Measurements from ENCODE around the gene CSTF2.

CSTF2 gene

DNA sequence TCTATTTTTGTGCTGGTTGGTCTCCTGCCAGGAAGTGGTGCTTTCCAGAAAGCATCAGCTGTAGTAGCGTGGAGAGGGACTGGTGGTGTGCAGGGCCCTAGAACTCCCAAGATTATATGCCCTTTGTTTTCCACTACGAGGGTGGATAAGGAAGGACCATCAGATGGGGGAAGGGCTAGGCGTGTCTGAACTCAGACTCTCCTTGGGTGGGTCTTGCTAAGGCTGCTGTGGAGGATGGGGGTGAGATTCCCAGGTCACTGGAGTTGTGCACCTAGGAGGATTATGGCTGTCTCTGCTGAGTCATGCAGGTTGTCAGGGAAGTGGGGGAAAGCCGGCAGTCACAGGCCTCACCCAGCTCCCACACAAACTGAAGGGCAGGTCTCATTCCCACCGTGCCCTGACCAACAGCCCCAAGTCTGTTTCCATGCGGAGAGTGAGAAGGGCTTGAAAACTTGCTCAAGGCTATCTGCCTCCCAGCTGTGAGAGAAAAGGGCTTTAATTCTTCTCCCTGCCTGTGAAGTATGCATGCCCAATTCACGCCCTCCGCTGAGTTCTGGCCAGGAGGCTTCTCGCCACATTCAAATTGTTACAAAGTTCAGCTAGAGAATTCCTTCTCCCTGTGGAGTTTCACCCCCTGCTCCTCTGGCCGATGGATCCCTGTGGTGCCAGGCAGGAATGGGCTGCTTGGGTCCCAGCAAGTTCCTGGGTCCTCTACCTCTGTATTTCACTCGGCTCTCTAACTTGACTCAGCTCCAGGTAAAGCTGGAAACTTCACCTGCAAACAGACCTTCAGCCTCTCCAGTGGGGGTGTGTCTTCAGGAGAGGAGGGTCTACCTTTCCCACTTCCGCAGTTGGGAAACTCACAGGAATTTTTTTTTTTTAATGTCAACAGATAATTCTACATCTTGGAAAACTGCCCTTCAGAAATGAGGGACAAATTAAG is 7.7 kb upstream of the CSTF2 start:
- H3K4me1 ChIP-seq (ENCODE audit: insufficient read depth, low read length, poor library complexity, severe bottlenecking), result no peaks in the 10 kb centered on the region
- no peak overlapping the region for H3K4me2 ChIP-seq (ENCODE audit: low read depth, low read length, poor library complexity, severe bottlenecking)
- no peak overlapping the region for H3K4me3 ChIP-seq (ENCODE audit: low read length, poor library complexity, severe bottlenecking)
- H3K9ac ChIP-seq (ENCODE audit: low read depth, low read length, poor library complexity, severe bottlenecking), result no peak overlapping the region
- H3K9me3 ChIP-seq (ENCODE audit: insufficient read depth, low read depth, low read length), result no peaks in the 10 kb centered on the region
- no peaks in the 10 kb centered on the region for H3K9me2 ChIP-seq (replicated peaks; ENCODE audit: low read depth, low read length)
- H2AFZ ChIP-seq (ENCODE audit: low read length), result no peak overlapping the region
- no peaks in the 10 kb centered on the region for H3K79me2 ChIP-seq (ENCODE audit: insufficient read depth, low read length)
- no peaks in the 10 kb centered on the region for H4K20me1 ChIP-seq (ENCODE audit: insufficient read depth, low read length, poor library complexity, severe bottlenecking)
- peaks cover 17% of the 10 kb centered on the region for H3K27me3 ChIP-seq (ENCODE audit: insufficient read depth, low read length, poor library complexity, severe bottlenecking)
- no peaks in the 10 kb centered on the region for H3F3A ChIP-seq (ENCODE audit: low read depth)
- H3K36me3 ChIP-seq (ENCODE audit: insufficient read depth, low read length), result no peaks in the 10 kb centered on the region
- TF ChIP-seq, protein P1, sequence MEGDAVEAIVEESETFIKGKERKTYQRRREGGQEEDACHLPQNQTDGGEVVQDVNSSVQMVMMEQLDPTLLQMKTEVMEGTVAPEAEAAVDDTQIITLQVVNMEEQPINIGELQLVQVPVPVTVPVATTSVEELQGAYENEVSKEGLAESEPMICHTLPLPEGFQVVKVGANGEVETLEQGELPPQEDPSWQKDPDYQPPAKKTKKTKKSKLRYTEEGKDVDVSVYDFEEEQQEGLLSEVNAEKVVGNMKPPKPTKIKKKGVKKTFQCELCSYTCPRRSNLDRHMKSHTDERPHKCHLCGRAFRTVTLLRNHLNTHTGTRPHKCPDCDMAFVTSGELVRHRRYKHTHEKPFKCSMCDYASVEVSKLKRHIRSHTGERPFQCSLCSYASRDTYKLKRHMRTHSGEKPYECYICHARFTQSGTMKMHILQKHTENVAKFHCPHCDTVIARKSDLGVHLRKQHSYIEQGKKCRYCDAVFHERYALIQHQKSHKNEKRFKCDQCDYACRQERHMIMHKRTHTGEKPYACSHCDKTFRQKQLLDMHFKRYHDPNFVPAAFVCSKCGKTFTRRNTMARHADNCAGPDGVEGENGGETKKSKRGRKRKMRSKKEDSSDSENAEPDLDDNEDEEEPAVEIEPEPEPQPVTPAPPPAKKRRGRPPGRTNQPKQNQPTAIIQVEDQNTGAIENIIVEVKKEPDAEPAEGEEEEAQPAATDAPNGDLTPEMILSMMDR (conservative IDR thresholded peaks at IDR 0.05; ENCODE audit: low read length), result no peak
- TF ChIP-seq EZH2phosphoT487 (IDR thresholded peaks at IDR 0.05; ENCODE audit: borderline replicate concordance), result no peak

DNA sequence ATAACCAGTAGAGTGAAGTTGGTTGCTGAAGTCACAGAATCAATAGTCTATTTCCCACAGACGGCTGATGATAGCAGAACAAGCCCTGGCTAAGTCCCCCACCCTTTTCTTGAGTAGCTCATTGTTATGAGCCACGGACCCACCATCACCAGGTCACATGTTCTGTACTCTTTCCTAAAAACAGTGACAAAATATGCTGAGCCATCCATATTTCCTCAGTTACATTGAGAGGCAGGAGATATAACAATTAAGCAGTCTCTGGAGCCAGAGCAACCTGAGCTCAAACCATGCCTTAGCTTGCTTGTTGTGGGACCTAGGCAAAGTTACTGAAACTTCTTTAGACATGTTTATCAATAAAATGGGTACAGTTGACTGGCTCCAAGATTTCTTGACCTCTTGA is 2.9 kb upstream of the CSTF2 start:
- no peak for TF ChIP-seq EZH2phosphoT487 (IDR thresholded peaks at IDR 0.05; ENCODE audit: borderline replicate concordance)
- TF ChIP-seq, protein P1 (conservative IDR thresholded peaks at IDR 0.05; ENCODE audit: low read length), result no peak
- Histone ChIP-seq H2AFZ (ENCODE audit: low read length) (no peak overlapping the region), H3F3A (ENCODE audit: low read depth) (no peaks in the 10 kb centered on the region), H3K4me3 (ENCODE audit: low read length, poor library complexity, severe bottlenecking) (no peak overlapping the region), H3K9me2 (replicated peaks; ENCODE audit: low read depth, low read length) (no peaks in the 10 kb centered on the region), H3K36me3 (ENCODE audit: insufficient read depth, low read length) (no peaks in the 10 kb centered on the region), H4K20me1 (ENCODE audit: insufficient read depth, low read length, poor library complexity, severe bottlenecking) (no peaks in the 10 kb centered on the region), H3K9me3 (ENCODE audit: insufficient read depth, low read depth, low read length) (no peaks in the 10 kb centered on the region), H3K4me2 (ENCODE audit: low read depth, low read length, poor library complexity, severe bottlenecking) (no peak overlapping the region), H3K9ac (ENCODE audit: low read depth, low read length, poor library complexity, severe bottlenecking) (no peak overlapping the region), H3K4me1 (ENCODE audit: insufficient read depth, low read length, poor library complexity, severe bottlenecking) (peaks cover 4% of the 10 kb centered on the region), H3K79me2 (ENCODE audit: insufficient read depth, low read length) (peaks cover 14% of the 10 kb centered on the region), H3K27me3 (ENCODE audit: insufficient read depth, low read length, poor library complexity, severe bottlenecking) (peaks cover 24% of the 10 kb centered on the region)

DNA sequence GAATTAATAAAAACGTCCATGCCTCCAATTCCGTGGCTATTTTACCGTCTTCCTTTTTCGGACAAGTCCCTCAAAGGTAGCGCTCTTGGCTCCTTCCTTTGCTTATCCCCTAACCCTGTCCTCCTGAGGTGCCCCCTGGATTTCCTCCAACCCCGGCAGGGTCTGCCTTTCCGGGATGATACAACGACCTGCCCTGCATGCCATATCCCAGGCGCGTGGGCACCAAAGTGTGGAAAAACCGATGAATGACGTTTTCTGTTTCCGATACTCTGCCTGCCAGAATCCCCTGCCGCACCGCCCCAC is 706 bp upstream of the CSTF2 start:
- peak overlapping the region; percentile 91 for H2AFZ ChIP-seq (ENCODE audit: low read length)

More for the DNA sequence above, 706 bp upstream of the CSTF2 start:
- Histone ChIP-seq H3K36me3 (ENCODE audit: insufficient read depth, low read length) (peaks cover 12% of the 10 kb centered on the region; the same call in 1 of the 2 replicates), H3K9me2 (replicated peaks; ENCODE audit: low read depth, low read length) (no peaks in the 10 kb centered on the region), H3K4me1 (ENCODE audit: insufficient read depth, low read length, poor library complexity, severe bottlenecking) (peaks cover 4% of the 10 kb centered on the region), H3K4me2 (ENCODE audit: low read depth, low read length, poor library complexity, severe bottlenecking) (peak overlapping the region; percentile 82), H3K79me2 (ENCODE audit: insufficient read depth, low read length) (peaks cover 14% of the 10 kb centered on the region), H3K27me3 (ENCODE audit: insufficient read depth, low read length, poor library complexity, severe bottlenecking) (peaks cover 24% of the 10 kb centered on the region), H4K20me1 (ENCODE audit: insufficient read depth, low read length, poor library complexity, severe bottlenecking) (no peaks in the 10 kb centered on the region), H3K9me3 (ENCODE audit: insufficient read depth, low read depth, low read length) (no peaks in the 10 kb centered on the region), H3K4me3 (ENCODE audit: low read length, poor library complexity, severe bottlenecking) (peak overlapping the region; percentile 98), H3F3A (ENCODE audit: low read depth) (no peaks in the 10 kb centered on the region), H3K9ac (ENCODE audit: low read depth, low read length, poor library complexity, severe bottlenecking) (peak overlapping the region; percentile 89)
- TF ChIP-seq, protein P1 (conservative IDR thresholded peaks at IDR 0.05; ENCODE audit: low read length), result no peak
- TF ChIP-seq EZH2phosphoT487 (IDR thresholded peaks at IDR 0.05; ENCODE audit: borderline replicate concordance), result no peak

All from Loucy (cell line).